WTC11 (cell line): Measurements from ENCODE around the gene VPS39. TPM values are rescaled to one million over a fixed set of nuclear protein-coding genes. Genes with fewer than 3 reads are reported as not detected.

Experiments
- ATAC-seq: fragments of 200-7000 bp; cut with Tn5 transposase; 2 replicates; pipeline ENCODE4 v1.10.0; 2021; ENCODE audit warnings: mild to moderate bottlenecking, moderate library complexity
- CTCF ChIA-PET: fragments of 300-600 bp; sonication (Branson Sonifier 250); formaldehyde crosslinking; loops from one replicate; lab custom pipeline; 2021; ENCODE audit warnings: antibody characterized with exemption; lab: Charles Lee
- POLR2A ChIA-PET: fragments of 350-600 bp; sonication (Branson Sonifier 250); formaldehyde crosslinking; loops from one replicate; lab custom pipeline; 2021; ENCODE audit warnings: antibody characterized with exemption; lab: Charles Lee
- DNase-seq: peaks from one replicate; pipeline ENCODE4 v3.0.0; 2021; ENCODE audit warnings: low spot score
- H3K27ac Mint-ChIP-seq: 2 replicates; pipeline ENCODE4 v1.8.0; 2021; ENCODE audit warnings: mixed read lengths
- H3K27me3 Mint-ChIP-seq: 2 replicates; pipeline ENCODE4 v1.8.0; 2021; ENCODE audit warnings: low read depth, mild to moderate bottlenecking, moderate library complexity, mixed read lengths
- H3K36me3 Mint-ChIP-seq: 2 replicates; pipeline ENCODE4 v1.8.0; 2021; ENCODE audit warnings: mixed read lengths
- H3K4me1 Mint-ChIP-seq: 2 replicates; pipeline ENCODE4 v1.8.0; 2022; ENCODE audit warnings: mixed read lengths
- H3K4me3 Mint-ChIP-seq: 2 replicates; pipeline ENCODE4 v1.8.0; 2021; ENCODE audit warnings: mild to moderate bottlenecking, moderate library complexity, mixed read lengths
- H3K9me3 Mint-ChIP-seq: 2 replicates; pipeline ENCODE4 v1.8.0; 2021; ENCODE audit warnings: mixed read lengths
- AR ChIP-seq: fragments of 250-450 bp; sonication (Bioruptor Pico); IDR thresholded peaks from 2 replicates; pipeline ENCODE4 v1.9.0; 2021; ENCODE audit warnings: mild to moderate bottlenecking
- ARID4B ChIP-seq: sonication (generic); formaldehyde crosslinking; IDR thresholded peaks from 2 replicates; pipeline ENCODE4 v1.8.0; 2023; ENCODE audit warnings: missing genetic modification reagents, mild to moderate bottlenecking, borderline replicate concordance
- ATF2 ChIP-seq: sonication (generic); formaldehyde crosslinking; IDR thresholded peaks from 2 replicates; pipeline ENCODE4 v1.8.1; 2022; ENCODE audit warnings: low read depth, missing genetic modification reagents, borderline replicate concordance
- CREB1 ChIP-seq: sonication (generic); formaldehyde crosslinking; IDR thresholded peaks from 2 replicates; pipeline ENCODE4 v1.8.0; 2023; ENCODE audit warnings: mild to moderate bottlenecking, missing genetic modification reagents
- ERG ChIP-seq: fragments of 250-450 bp; sonication (Bioruptor Pico); IDR thresholded peaks from 2 replicates; pipeline ENCODE4 v1.8.0; 2021; ENCODE audit warnings: mild to moderate bottlenecking
- FOXK1 ChIP-seq: sonication (generic); formaldehyde crosslinking; IDR thresholded peaks from 2 replicates; pipeline ENCODE4 v1.8.0; 2022; ENCODE audit warnings: mild to moderate bottlenecking, moderate library complexity, missing genetic modification reagents
- FOXP4 ChIP-seq: sonication (generic); formaldehyde crosslinking; IDR thresholded peaks from 2 replicates; pipeline ENCODE4 v1.8.0; 2022; ENCODE audit warnings: mild to moderate bottlenecking, missing genetic modification reagents
- JAZF1 ChIP-seq: fragments of 250-450 bp; sonication (Bioruptor Pico); IDR thresholded peaks from 2 replicates; pipeline ENCODE4 v1.9.0; 2021; ENCODE audit warnings: moderate library complexity, mild to moderate bottlenecking, inconsistent platforms
- KAT7 ChIP-seq: sonication (generic); formaldehyde crosslinking; IDR thresholded peaks from 2 replicates; pipeline ENCODE4 v1.8.1; 2023; ENCODE audit warnings: missing genetic modification reagents, mild to moderate bottlenecking, borderline replicate concordance
- NR2C2 ChIP-seq: sonication (generic); formaldehyde crosslinking; IDR thresholded peaks from 2 replicates; pipeline ENCODE4 v1.8.0; 2022; ENCODE audit warnings: mild to moderate bottlenecking, missing genetic modification reagents
- PRRX2 ChIP-seq: fragments of 250-450 bp; sonication (Bioruptor Pico); IDR thresholded peaks from 2 replicates; pipeline ENCODE4 v1.8.0; 2021; ENCODE audit warnings: mild to moderate bottlenecking
- STAT6 ChIP-seq: sonication (generic); formaldehyde crosslinking; conservative IDR thresholded peaks from 2 replicates; pipeline ENCODE4 v1.8.1; 2023; ENCODE audit warnings: mild to moderate bottlenecking, low read depth, missing genetic modification reagents, moderate library complexity
- TEAD1 ChIP-seq: sonication (generic); formaldehyde crosslinking; IDR thresholded peaks from 2 replicates; pipeline ENCODE4 v1.8.0; 2022; ENCODE audit warnings: mild to moderate bottlenecking, missing genetic modification reagents
- USF1 ChIP-seq: sonication (generic); formaldehyde crosslinking; IDR thresholded peaks from 2 replicates; pipeline ENCODE4 v1.8.0; 2022; ENCODE audit warnings: mild to moderate bottlenecking, missing genetic modification reagents
- ZMAT4 ChIP-seq: fragments of 250-450 bp; sonication (Bioruptor Pico); IDR thresholded peaks from 2 replicates; pipeline ENCODE4 v1.9.0; 2021; ENCODE audit warnings: mild to moderate bottlenecking
- ZNF121 ChIP-seq: sonication (generic); formaldehyde crosslinking; IDR thresholded peaks from 2 replicates; pipeline ENCODE4 v1.8.0; 2023; ENCODE audit warnings: missing genetic modification reagents
- ZNF317 ChIP-seq: sonication (generic); formaldehyde crosslinking; IDR thresholded peaks from 2 replicates; pipeline ENCODE4 v1.8.1; 2023; ENCODE audit warnings: low read depth, mild to moderate bottlenecking, moderate library complexity, missing genetic modification reagents, borderline replicate concordance
- ZNF423 ChIP-seq: fragments of 250-450 bp; sonication (Bioruptor Pico); IDR thresholded peaks from 2 replicates; pipeline ENCODE4 v2.1.2; 2022; ENCODE audit warnings: mild to moderate bottlenecking, moderate library complexity
- total RNA-seq: library from RNA; stranded (reverse); gene quantifications from 3 replicates; pipeline ENCODE4 v1.2.3, GENCODE V29; 2021

The VPS39 gene
- total RNA-seq, 1 experiment from 2014 or later = 44.5 TPM

GRCh38 chr15:42202653-42203052 is 5.5 kb downstream of the VPS39 start:
- H3K4me1 Mint-ChIP-seq = peaks cover 11% of the 10 kb centered on the region
- TF ChIP-seq USF1 (CRISPR knock-in tag) (no peak), ZNF423 (no peak), ATF2 (CRISPR knock-in tag) (no peak), ARID4B (CRISPR knock-in tag) (no peak), CREB1 (CRISPR knock-in tag) (no peak), PRRX2 (CRISPR knock-in tag) (no peak)
- no peak for DNase-seq
- H3K27me3 Mint-ChIP-seq = no peaks in the 10 kb centered on the region
- H3K36me3 Mint-ChIP-seq = peaks cover 4% of the 10 kb centered on the region; the same call in 1 of the 2 replicates
- no peaks in the 10 kb centered on the region for H3K9me3 Mint-ChIP-seq
- H3K27ac Mint-ChIP-seq = no peak overlapping the region
- ChIA-PET POLR2A (no interaction called here), CTCF (no interaction called here)
- no peak overlapping the region for H3K4me3 Mint-ChIP-seq
- no peak for ATAC-seq

- no peak overlapping the region for H3K27ac Mint-ChIP-seq
- ChIA-PET POLR2A (no interaction called here), CTCF (no interaction called here)
- H3K27me3 Mint-ChIP-seq = no peaks in the 10 kb centered on the region
- DNase-seq (no peak), ATAC-seq (no peak)
- no peak overlapping the region for H3K4me3 Mint-ChIP-seq
- H3K9me3 Mint-ChIP-seq = peaks cover 1% of the 10 kb centered on the region; the same call in 1 of the 2 replicates
- H3K4me1 Mint-ChIP-seq = peaks cover 2% of the 10 kb centered on the region; the same call in 1 of the 2 replicates
- TF ChIP-seq AR (CRISPR knock-in tag) (no peak), NR2C2 (CRISPR knock-in tag) (no peak), ZNF121 (no peak), FOXK1 (CRISPR knock-in tag) (no peak), JAZF1 (no peak), STAT6 (CRISPR knock-in tag) (no peak), ZNF317 (CRISPR knock-in tag) (no peak), KAT7 (CRISPR knock-in tag) (no peak), ZMAT4 (CRISPR knock-in tag) (no peak), TEAD1 (CRISPR knock-in tag) (no peak), ERG (CRISPR knock-in tag) (no peak), FOXP4 (CRISPR knock-in tag) (no peak)
- H3K36me3 Mint-ChIP-seq = peaks cover 6% of the 10 kb centered on the region
Observed at GRCh38 chr15:42201801-42202200, 6.3 kb downstream of the VPS39 start.
